Measurements from ENCODE around the gene ERO1A.
"Not testable (repeated sequence)": the region's sequence is repeated elsewhere in the genome, so short reads cannot be mapped to it uniquely, and the experiment has no call there.

ERO1A gene

GRCh38 chr14:52695481-52696091, at the start of gene ERO1A:
Gene ERO1A, minus strand, starts transcription at chr14:52695558. Its CDS starts 77 bp downstream, at chr14:52695481.
- peak; percentile 35 to 58 for DNase-seq (ENCODE audit: low read depth in 2 of 2)

- DNase-seq (ENCODE audit: low read depth in 2 of 2), result no peak
Observed at GRCh38 chr14:52741865-52742264, 46.5 kb upstream of the ERO1A start.

GRCh38 chr14:52740751-52741150, 45.4 kb upstream of the ERO1A start:
- no peak for DNase-seq (ENCODE audit: low read depth in 2 of 2)

- DNase-seq (ENCODE audit: low read depth in 2 of 2), result no peak
Observed at GRCh38 chr14:52738409-52738808, 43.1 kb upstream of the ERO1A start.

GRCh38 chr14:52735921-52736489, 40.6 kb upstream of the ERO1A start:
- no peak for DNase-seq (ENCODE audit: low read depth in 2 of 2)

- DNase-seq (ENCODE audit: low read depth in 2 of 2), result no peak
Observed at GRCh38 chr14:52733824-52734223, 38.5 kb upstream of the ERO1A start.

- DNase-seq (ENCODE audit: low read depth in 2 of 2), result no peak
Observed at GRCh38 chr14:52730709-52731111, 35.4 kb upstream of the ERO1A start.

GRCh38 chr14:52729925-52730708, 34.8 kb upstream of the ERO1A start, which contains the start of gene STYX:
Gene STYX, plus strand, starts transcription at chr14:52730166. Its CDS starts 309 bp downstream, at chr14:52730475.
- DNase-seq (ENCODE audit: low read depth in 2 of 2), result peak; percentile 97 to 99

- DNase-seq (ENCODE audit: low read depth in 2 of 2), result no peak
Observed at GRCh38 chr14:52729585-52729924, 34.2 kb upstream of the ERO1A start.

- DNase-seq (ENCODE audit: low read depth in 2 of 2), result not testable (repeated sequence)
Observed at GRCh38 chr14:52729035-52729434, 33.7 kb upstream of the ERO1A start.

- DNase-seq (ENCODE audit: low read depth in 2 of 2), result not testable (repeated sequence)
Observed at GRCh38 chr14:52727509-52727908, 32.2 kb upstream of the ERO1A start.

- DNase-seq (ENCODE audit: low read depth in 2 of 2), result no peak
Observed at GRCh38 chr14:52724360-52724644, 28.9 kb upstream of the ERO1A start.

- DNase-seq (ENCODE audit: low read depth in 2 of 2), result no peak
Observed at GRCh38 chr14:52723514-52724359, 28.4 kb upstream of the ERO1A start.

GRCh38 chr14:52716155-52716554, 20.8 kb upstream of the ERO1A start:
- DNase-seq (ENCODE audit: low read depth in 2 of 2), result no peak

GRCh38 chr14:52711666-52712065, 16.3 kb upstream of the ERO1A start:
- no peak for DNase-seq (ENCODE audit: low read depth in 2 of 2)

- DNase-seq (ENCODE audit: low read depth in 2 of 2), result peak; percentile 95
Observed at GRCh38 chr14:52706724-52707706, 11.7 kb upstream of the ERO1A start, which contains the start of gene PSMC6. Gene PSMC6, plus strand, starts transcription at chr14:52707200. Its CDS starts 20 bp downstream, at chr14:52707220.

GRCh38 chr14:52706286-52706685, 10.9 kb upstream of the ERO1A start:
- peak; percentile 20 to 22 for DNase-seq (ENCODE audit: low read depth in 2 of 2)

GRCh38 chr14:52703664-52704063, 8.3 kb upstream of the ERO1A start:
- DNase-seq (ENCODE audit: low read depth in 2 of 2), result no peak

GRCh38 chr14:52703225-52703624, 7.9 kb upstream of the ERO1A start:
- no peak for DNase-seq (ENCODE audit: low read depth in 2 of 2)

GRCh38 chr14:52701223-52701622, 5.9 kb upstream of the ERO1A start:
- no peak for DNase-seq (ENCODE audit: low read depth in 2 of 2)

- no peak for DNase-seq (ENCODE audit: low read depth in 2 of 2)
Observed at GRCh38 chr14:52700701-52701172, 5.4 kb upstream of the ERO1A start.
